IPS DF 6.9 (cell line): ENCODE measurements around the gene TGM5.

Experiments used
- DNase-seq: peaks from one replicate; pipeline ENCODE4 v3.0.0-alpha.2; 2013; ENCODE audit warnings: low read depth, low spot score
- H3K27ac ChIP-seq: one replicate; pipeline ENCODE4 v1.5.1; 2013; ENCODE audit warnings: low read length, control low read depth
- H3K27me3 ChIP-seq: 2 replicates; pipeline ENCODE4 v1.6.1; 2013; ENCODE audit warnings: mild to moderate bottlenecking, low read length; ENCODE audit not compliant: control insufficient read depth, insufficient read depth
- H3K36me3 ChIP-seq: 2 replicates; pipeline ENCODE4 v1.6.1; 2013; ENCODE audit warnings: low read length; ENCODE audit not compliant: control insufficient read depth, insufficient read depth
- H3K4me1 ChIP-seq: 2 replicates; pipeline ENCODE4 v1.6.1; 2013; ENCODE audit warnings: low read length; ENCODE audit not compliant: control insufficient read depth, insufficient read depth
- H3K4me3 ChIP-seq: 2 replicates; pipeline ENCODE4 v1.5.1; 2013; ENCODE audit warnings: mild to moderate bottlenecking, low read length
- H3K9me3 ChIP-seq: 2 replicates; pipeline ENCODE4 v1.6.1; 2013; ENCODE audit warnings: low read length, inconsistent platforms; ENCODE audit not compliant: control insufficient read depth, insufficient read depth
- WGBS: extraction: QIAGEN DNeasy Blood & Tissue Kit; methylation state at CpG from one replicate; pipeline ENCODE4 v1.1.7; 2013; ENCODE audit warnings: mixed read lengths, missing lambda C conversion rate; ENCODE audit not compliant: insufficient read length, insufficient coverage; 5-methylcytosine and 5-hydroxymethylcytosine counted together

TGM5 gene

DNA sequence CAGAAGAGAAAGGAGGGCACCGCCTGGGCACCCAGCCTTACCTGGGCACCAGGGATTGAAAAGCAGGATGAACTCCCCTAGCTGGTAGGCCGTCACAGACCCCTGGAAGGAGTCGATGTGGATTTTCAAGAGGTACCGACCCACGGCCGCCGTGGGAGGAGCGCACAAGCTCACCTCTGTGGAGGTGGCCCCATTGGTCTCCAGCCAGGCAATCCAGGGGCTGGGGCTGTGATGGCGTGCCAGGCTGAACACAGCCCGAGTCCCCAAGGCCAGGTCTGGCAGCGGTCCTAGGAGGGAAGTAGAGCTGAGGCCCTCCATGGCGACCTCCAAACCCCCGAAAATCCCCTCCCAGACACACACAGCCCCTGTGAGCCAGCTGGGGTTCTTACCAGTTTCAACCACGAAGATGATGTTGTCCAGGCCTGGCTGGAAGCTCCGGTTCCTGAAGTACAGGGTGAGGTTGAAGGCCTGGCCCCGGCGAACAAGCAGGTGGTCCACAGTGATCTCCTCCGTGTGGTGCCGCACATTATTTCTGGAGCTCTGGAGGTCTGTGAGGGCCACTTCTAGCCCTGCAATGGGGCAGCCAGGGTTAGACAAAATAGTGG lies 6.6 kb downstream of the TGM5 start:
- Histone ChIP-seq H3K4me3 (no peak overlapping the region), H3K27me3 (no peaks in the 10 kb centered on the region), H3K27ac (no peak overlapping the region), H3K36me3 (no peaks in the 10 kb centered on the region), H3K9me3 (no peaks in the 10 kb centered on the region), H3K4me1 (no peaks in the 10 kb centered on the region)
- WGBS = no CpG with 5 or more reads among the region's 19 CpGs
- DNase-seq = no peak

GRCh38 chr15:43258781-43259180 lies 7.9 kb downstream of the TGM5 start:
- H3K9me3 ChIP-seq = no peaks in the 10 kb centered on the region
- H3K4me1 ChIP-seq = no peaks in the 10 kb centered on the region
- no peaks in the 10 kb centered on the region for H3K27me3 ChIP-seq
- no peak for DNase-seq
- no peak overlapping the region for H3K27ac ChIP-seq
- WGBS = no CpG with 5 or more reads among the region's 8 CpGs
- H3K4me3 ChIP-seq = no peak overlapping the region
- no peaks in the 10 kb centered on the region for H3K36me3 ChIP-seq

- Histone ChIP-seq H3K36me3 (no peaks in the 10 kb centered on the region), H3K27me3 (no peaks in the 10 kb centered on the region), H3K9me3 (no peaks in the 10 kb centered on the region), H3K4me1 (no peaks in the 10 kb centered on the region), H3K4me3 (no peak overlapping the region), H3K27ac (no peak overlapping the region)
- no peak for DNase-seq
- no CpG with 5 or more reads among the region's 7 CpGs for WGBS
These were observed 10.4 kb downstream of the TGM5 start for GRCh38 chr15:43256341-43256740.

GRCh38 chr15:43255376-43255775 lies 11.4 kb downstream of the TGM5 start:
- WGBS = no CpG with 5 or more reads among the region's 2 CpGs
- H3K4me1 ChIP-seq = no peaks in the 10 kb centered on the region
- H3K27ac ChIP-seq = no peak overlapping the region
- H3K36me3 ChIP-seq = no peaks in the 10 kb centered on the region
- no peak overlapping the region for H3K4me3 ChIP-seq
- H3K27me3 ChIP-seq = no peaks in the 10 kb centered on the region
- H3K9me3 ChIP-seq = no peaks in the 10 kb centered on the region
- DNase-seq = no peak

DNA sequence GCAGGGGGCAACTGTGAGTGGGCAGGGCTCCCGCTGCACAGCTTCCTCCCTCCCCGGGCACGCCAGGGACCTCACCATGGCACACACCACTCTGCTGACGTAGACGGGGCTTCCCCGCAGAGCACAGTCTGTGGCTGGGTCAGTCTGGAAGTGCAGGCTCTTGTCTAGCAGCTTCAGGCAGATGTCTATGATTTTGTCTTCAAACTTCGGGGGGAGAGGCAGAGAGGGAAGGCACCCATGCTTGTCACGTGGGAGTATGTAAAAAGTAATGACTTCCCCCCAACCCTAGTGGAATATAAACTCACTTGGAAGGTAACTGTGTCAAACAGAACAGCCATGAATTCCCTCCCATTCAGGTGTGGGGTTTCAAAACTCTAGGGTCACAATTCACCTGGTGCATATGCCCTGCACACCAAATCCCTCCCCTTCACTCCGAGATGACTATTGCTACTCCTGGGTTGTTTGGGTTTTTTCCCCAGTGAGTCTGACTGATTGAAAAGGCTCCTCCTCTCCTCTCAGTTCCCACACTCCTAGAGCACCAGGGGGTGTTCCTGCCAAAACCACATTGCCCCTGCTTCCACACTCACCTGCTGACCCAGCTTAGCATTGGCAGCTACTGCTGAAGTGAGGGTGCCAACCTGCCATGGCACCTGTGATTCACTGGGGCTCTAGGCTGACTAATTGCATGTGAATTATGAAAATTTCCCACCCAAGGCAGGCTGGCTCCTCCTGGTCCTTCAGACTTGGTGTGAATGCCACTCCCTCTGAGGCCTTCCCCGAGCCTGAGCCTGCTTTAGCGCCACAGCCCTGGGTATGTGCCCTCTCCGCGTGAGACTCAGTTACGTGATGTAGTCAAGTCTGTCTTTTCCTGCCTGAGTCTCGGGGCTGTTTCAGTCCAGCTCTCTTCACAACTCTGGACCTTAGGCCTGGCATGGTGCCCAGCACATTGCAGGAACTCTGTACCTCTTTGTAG lies 13.0 kb downstream of the TGM5 start:
- Histone ChIP-seq H3K36me3 (no peaks in the 10 kb centered on the region), H3K9me3 (no peaks in the 10 kb centered on the region), H3K27me3 (no peaks in the 10 kb centered on the region), H3K4me1 (no peaks in the 10 kb centered on the region), H3K4me3 (no peak overlapping the region), H3K27ac (no peak overlapping the region)
- no CpG with 5 or more reads among the region's 15 CpGs for WGBS
- DNase-seq = no peak

- Histone ChIP-seq H3K4me3 (no peak overlapping the region), H3K4me1 (no peaks in the 10 kb centered on the region), H3K36me3 (no peaks in the 10 kb centered on the region), H3K9me3 (no peaks in the 10 kb centered on the region), H3K27ac (no peak overlapping the region), H3K27me3 (no peaks in the 10 kb centered on the region)
- no peak for DNase-seq
- WGBS = no CpG with 5 or more reads among the region's 4 CpGs
These were observed 14.9 kb downstream of the TGM5 start for GRCh38 chr15:43251871-43252250.

- no peak for DNase-seq
- Histone ChIP-seq H3K4me3 (no peak overlapping the region), H3K36me3 (no peaks in the 10 kb centered on the region), H3K27ac (no peak overlapping the region), H3K4me1 (no peaks in the 10 kb centered on the region), H3K27me3 (no peaks in the 10 kb centered on the region), H3K9me3 (no peaks in the 10 kb centered on the region)
- WGBS = no CpG with 5 or more reads among the region's 8 CpGs
These were observed 15.4 kb downstream of the TGM5 start for GRCh38 chr15:43251185-43251870.

DNA sequence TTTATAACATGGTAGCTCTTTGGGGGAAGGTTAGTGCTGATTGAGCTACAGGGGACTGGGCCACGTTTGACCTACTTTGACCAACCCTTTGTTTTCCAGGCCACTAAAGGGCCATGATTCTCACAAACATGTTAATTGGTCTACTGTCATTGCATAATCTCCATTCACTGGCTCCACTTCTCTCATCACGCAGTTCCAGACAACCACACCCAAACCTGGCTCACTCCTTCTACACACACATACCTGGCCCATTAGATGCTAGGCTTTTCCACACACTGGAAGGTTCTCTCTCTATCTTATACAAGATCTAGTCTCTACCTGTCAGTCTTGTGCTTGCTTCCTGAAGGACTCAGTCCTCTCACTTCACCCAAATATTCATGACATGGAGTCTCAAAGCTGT lies 15.9 kb downstream of the TGM5 start:
- no CpG with 5 or more reads among the region's 2 CpGs for WGBS

DNA sequence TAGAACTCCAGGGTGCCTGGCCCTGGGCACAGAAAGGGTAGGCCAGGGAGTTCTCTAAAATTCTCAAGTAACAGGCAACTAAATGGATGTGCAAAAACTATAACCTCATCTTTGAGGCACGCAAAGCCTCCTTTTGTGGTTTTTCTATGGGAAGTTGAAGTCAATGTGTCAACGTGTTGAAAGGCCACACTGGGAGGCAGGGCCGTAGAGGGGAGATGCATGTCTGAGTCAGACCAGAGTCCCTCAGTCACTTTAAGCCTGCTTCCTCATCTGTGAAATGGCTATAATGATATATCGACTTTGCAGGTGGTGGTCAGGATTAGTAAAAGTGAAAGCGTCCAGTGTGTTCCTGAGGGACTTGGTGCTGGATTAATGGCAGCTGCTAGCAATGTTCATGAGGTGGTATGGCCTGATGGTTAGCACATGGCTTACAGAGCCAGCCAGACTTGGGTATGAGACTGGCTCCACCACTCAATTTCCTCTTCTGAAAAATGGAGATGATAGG lies 17.0 kb downstream of the TGM5 start:
- WGBS = no CpG with 5 or more reads among the region's 5 CpGs
- H3K4me3 ChIP-seq = no peak overlapping the region
- H3K27me3 ChIP-seq = no peaks in the 10 kb centered on the region
- H3K27ac ChIP-seq = no peak overlapping the region
- H3K4me1 ChIP-seq = no peaks in the 10 kb centered on the region
- DNase-seq = no peak
- no peaks in the 10 kb centered on the region for H3K9me3 ChIP-seq
- no peaks in the 10 kb centered on the region for H3K36me3 ChIP-seq

More for the DNA sequence above, 15.9 kb downstream of the TGM5 start:
- H3K4me3 ChIP-seq = no peak overlapping the region
- H3K27me3 ChIP-seq = no peaks in the 10 kb centered on the region
- H3K4me1 ChIP-seq = no peaks in the 10 kb centered on the region
- DNase-seq = no peak
- H3K36me3 ChIP-seq = no peaks in the 10 kb centered on the region
- no peaks in the 10 kb centered on the region for H3K9me3 ChIP-seq
- H3K27ac ChIP-seq = no peak overlapping the region

DNA sequence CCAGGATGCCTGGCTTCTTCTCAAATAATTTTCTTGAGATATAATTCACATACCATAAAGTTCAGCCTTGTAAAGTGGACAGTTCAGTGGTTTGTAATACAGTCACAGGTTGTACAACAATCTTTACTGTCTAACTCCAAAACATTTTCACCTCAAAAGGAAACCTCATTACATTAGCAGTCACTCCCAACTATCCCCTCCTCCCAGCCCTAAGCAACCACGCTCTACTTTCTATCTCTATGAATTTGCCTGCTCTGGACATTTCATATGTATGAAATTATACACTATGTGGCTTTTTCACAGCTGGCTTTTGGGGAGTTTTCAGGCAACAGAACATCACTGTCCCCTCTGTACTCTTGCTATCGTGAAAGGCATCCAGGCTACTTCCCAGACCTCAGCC lies 17.5 kb downstream of the TGM5 start:
- H3K4me3 ChIP-seq = no peak overlapping the region
- no peak overlapping the region for H3K27ac ChIP-seq
- H3K4me1 ChIP-seq = no peaks in the 10 kb centered on the region

More for the DNA sequence above, 17.5 kb downstream of the TGM5 start:
- H3K9me3 ChIP-seq = no peaks in the 10 kb centered on the region
- no peaks in the 10 kb centered on the region for H3K27me3 ChIP-seq
- WGBS = no CpG with 5 or more reads among the region's 2 CpGs
- no peaks in the 10 kb centered on the region for H3K36me3 ChIP-seq
- DNase-seq = no peak
